ENCODE data around the gene C16orf96. TPM values are rescaled to one million over a fixed set of nuclear protein-coding genes. Genes with fewer than 3 reads are reported as not detected.

The C16orf96 gene
- total RNA-seq, 1 donor from 2014 or later, result 0.45 TPM

DNA sequence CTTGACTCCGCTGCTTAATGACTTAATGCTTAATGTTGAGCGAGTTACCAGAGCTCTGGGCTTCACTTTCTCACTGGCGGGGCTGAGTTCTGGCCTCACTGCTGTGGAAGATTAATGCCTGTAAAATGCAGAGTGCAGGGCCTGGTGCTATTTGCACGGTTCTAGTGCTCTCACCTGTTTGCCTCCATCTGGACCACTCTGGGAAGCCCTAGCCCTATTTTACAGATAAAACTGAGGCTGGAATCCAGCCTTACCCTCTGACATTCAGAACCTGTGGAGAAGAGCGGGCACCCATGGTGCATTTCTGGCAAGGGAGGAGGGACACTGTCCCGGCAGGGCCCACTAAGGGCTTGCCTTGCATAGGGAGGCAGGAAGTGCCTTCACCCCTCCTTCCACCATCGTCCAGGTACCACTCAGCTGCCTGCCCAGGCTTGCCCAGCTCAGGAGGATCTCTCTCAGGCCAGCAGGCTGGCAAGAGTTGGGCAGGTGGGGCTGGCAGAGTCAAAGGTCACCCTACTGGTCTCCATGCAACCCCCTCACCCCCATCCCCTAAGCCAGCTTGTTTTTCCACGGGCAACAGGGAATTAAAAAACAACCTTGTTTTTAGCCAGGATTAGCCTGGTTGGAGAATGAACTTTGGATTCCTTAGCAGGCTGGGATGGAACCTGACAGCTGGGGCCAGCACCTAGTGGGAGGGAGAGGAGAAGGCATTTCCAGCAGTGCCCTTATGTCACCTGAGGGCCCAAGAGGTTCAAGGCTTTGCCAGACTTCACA lies 62.7 kb downstream of the C16orf96 start:
- H3K27ac Mint-ChIP-seq, result peak overlapping the region; percentile 34
- H3K27me3 Mint-ChIP-seq (ENCODE audit: low read depth), result no peaks in the 10 kb centered on the region
- DNase-seq (ENCODE audit: low spot score in 2 of 2, unreplicated experiment in 2 of 2), result no peak
- peaks cover 2% of the 10 kb centered on the region for H3K36me3 Mint-ChIP-seq
- H3K4me1 Mint-ChIP-seq, result peaks cover 23% of the 10 kb centered on the region
- TF ChIP-seq CTCF (IDR thresholded peaks at IDR 0.05; ENCODE audit: unreplicated experiment), result no peak
- no peaks in the 10 kb centered on the region for H3K9me3 Mint-ChIP-seq
- H3K4me3 Mint-ChIP-seq, result no peak overlapping the region

DNA sequence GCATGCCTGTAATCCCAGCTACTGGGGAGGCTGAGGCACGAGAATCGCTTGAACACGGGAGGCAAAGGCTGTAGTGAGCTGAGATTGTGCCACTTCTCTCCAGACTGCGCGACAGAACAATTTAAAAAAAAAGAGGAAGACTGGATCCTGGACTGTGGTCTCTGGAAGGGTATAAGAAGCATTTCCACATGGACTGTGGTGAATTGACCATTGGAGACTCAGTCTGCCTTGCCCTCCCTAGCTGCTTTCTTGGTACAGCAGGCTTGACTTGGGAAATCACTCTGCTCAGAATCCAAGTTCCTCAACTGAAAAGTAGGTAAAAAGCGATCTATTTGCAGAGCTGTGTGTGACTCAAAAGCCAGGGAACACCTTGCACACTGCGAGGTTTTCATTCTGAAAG lies 67.5 kb downstream of the C16orf96 start:
- DNase-seq (ENCODE audit: low spot score in 2 of 2, unreplicated experiment in 2 of 2), result no peak
- peak overlapping the region; percentile 46 for H3K4me3 Mint-ChIP-seq
- H3K9me3 Mint-ChIP-seq, result no peaks in the 10 kb centered on the region
- TF ChIP-seq CTCF (IDR thresholded peaks at IDR 0.05; ENCODE audit: unreplicated experiment), result no peak
- H3K4me1 Mint-ChIP-seq, result peaks cover 20% of the 10 kb centered on the region
- H3K36me3 Mint-ChIP-seq, result peaks cover 2% of the 10 kb centered on the region
- H3K27me3 Mint-ChIP-seq (ENCODE audit: low read depth), result no peaks in the 10 kb centered on the region
- H3K27ac Mint-ChIP-seq, result no peak overlapping the region

GRCh38 chr16:4624015-4624826 lies 68.1 kb downstream of the C16orf96 start, which contains the start of gene MGRN1:
MGRN1 (plus strand) TSS chr16:4624826; CDS start chr16:4624961, 135 bp downstream.
- peak within 1 kb of the TSS; percentile 97 for H3K27ac Mint-ChIP-seq
- TF ChIP-seq CTCF (IDR thresholded peaks at IDR 0.05; ENCODE audit: unreplicated experiment), result peak; percentile 85
- H3K36me3 Mint-ChIP-seq, result peaks cover 6% of the 10 kb centered on the region
- peak within 1 kb of the TSS; percentile 92 for H3K4me3 Mint-ChIP-seq
- no peaks in the 10 kb centered on the region for H3K27me3 Mint-ChIP-seq (ENCODE audit: low read depth)
- H3K4me1 Mint-ChIP-seq, result peaks cover 20% of the 10 kb centered on the region
- DNase-seq (ENCODE audit: low spot score in 2 of 2, unreplicated experiment in 2 of 2), result peak; percentile 83 to 93
- no peaks in the 10 kb centered on the region for H3K9me3 Mint-ChIP-seq

DNA sequence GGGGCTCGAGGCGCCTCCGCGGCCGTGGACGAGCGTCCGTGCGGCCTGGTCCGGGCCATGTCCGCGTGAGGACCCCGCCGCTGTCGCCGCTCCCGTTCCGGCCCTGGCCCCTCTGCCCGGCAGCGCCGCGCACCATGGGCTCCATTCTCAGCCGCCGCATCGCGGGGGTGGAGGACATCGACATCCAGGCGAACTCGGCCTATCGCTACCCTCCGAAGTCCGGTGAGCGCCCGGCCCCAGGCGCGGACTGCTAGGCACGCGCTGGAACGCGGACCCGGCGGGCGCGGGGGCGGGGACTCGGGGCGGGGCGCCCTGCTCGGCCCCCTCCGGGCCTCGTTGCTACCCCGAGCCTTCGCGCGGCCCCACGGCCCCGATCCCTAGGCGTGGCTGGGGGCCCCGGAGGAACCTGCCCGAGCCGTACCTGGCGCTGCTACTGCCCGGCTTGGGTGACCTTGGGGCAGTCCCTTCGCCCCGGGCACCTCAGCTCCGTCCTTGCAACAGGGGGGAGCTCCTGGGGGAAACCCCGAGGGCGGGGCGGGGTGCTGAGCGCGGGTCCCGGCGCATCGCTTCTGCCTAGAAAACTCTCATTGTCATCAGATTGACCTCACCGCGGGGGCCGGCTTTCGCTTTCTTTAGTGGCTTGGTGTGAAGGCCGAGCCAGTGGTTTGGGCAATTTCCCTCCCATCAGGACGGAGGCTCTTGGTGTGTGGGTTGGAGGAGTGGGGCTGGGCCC lies 68.9 kb downstream of the C16orf96 start:
- Mint-ChIP-seq H3K4me3 (peak overlapping the region; percentile 92), H3K9me3 (no peaks in the 10 kb centered on the region), H3K27me3 (ENCODE audit: low read depth) (no peaks in the 10 kb centered on the region), H3K27ac (peak overlapping the region; percentile 97), H3K4me1 (peaks cover 20% of the 10 kb centered on the region), H3K36me3 (peaks cover 7% of the 10 kb centered on the region)
- DNase-seq (ENCODE audit: low spot score in 2 of 2, unreplicated experiment in 2 of 2), result peak; percentile 48 to 71
- no peak for TF ChIP-seq CTCF (IDR thresholded peaks at IDR 0.05; ENCODE audit: unreplicated experiment)

- peak overlapping the region; percentile 92 for H3K4me3 Mint-ChIP-seq
- H3K36me3 Mint-ChIP-seq, result peaks cover 5% of the 10 kb centered on the region
- H3K4me1 Mint-ChIP-seq, result peaks cover 20% of the 10 kb centered on the region
- TF ChIP-seq CTCF (IDR thresholded peaks at IDR 0.05; ENCODE audit: unreplicated experiment), result no peak
- H3K27ac Mint-ChIP-seq, result peak overlapping the region; percentile 97
- no peak for DNase-seq (ENCODE audit: low spot score in 2 of 2, unreplicated experiment in 2 of 2)
- H3K27me3 Mint-ChIP-seq (ENCODE audit: low read depth), result no peaks in the 10 kb centered on the region
- H3K9me3 Mint-ChIP-seq, result no peaks in the 10 kb centered on the region
Measured at GRCh38 chr16:4625560-4626159, 69.5 kb downstream of the C16orf96 start.
